ENCODE data around the gene CLTB. TPM values are rescaled to one million over a fixed set of nuclear protein-coding genes. Genes with fewer than 3 reads are reported as not detected.

Gene CLTB
- total RNA-seq, 4 donors from 2014 or later = 183 to 233 (median 197) TPM

DNA sequence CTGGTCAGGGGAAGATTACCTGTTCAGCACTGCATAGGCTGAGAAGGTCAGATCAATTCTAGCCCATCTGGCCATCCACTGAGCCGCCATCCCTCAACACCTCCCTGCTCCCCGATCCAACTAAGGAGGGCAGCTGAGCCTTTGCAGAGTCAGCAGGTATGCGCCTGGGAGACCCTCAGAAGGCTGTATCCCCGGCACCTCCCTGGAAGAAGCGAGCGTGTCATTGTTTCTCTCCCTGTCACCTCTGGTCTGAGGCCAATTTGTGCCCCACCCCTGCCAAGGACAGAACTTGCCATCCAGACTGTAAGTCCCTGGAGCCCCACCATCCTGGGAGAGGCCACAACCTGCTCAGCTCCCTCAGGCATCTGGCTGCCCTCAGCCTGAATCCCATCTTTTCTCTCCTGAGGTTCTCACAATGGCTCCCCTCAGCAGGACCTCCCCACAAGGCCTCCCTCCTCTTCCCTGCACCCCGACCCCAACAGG is 2.6 kb downstream of the CLTB start:
- peak overlapping the region in 3 of 4 donors; percentile 19 to 97 (median 95) for H3K27ac ChIP-seq
- TF ChIP-seq CTCF (IDR thresholded peaks at IDR 0.05) (no peak), POLR2A (IDR thresholded peaks at IDR 0.05) (no peak), EP300 (IDR thresholded peaks at IDR 0.05) (no peak)
- DNase-seq (ENCODE audit: low spot score in 2 of 2) = no peak
- WGBS, 2 donors = 82 to 85% methylated on average over 6 to 7 of the region's 7 CpGs
- H3K27me3 ChIP-seq = no peaks in the 10 kb centered on the region
- H3K9me3 ChIP-seq = no peaks in the 10 kb centered on the region
- peaks cover 0 to 72% (median 27%) of the 10 kb centered on the region in 4 donors for H3K4me1 ChIP-seq
- peaks cover 0 to 18% (median 0%) of the 10 kb centered on the region in 3 donors for H3K36me3 ChIP-seq
- H3K4me3 ChIP-seq = peak overlapping the region in 1 of 4 donors; percentile 80

DNA sequence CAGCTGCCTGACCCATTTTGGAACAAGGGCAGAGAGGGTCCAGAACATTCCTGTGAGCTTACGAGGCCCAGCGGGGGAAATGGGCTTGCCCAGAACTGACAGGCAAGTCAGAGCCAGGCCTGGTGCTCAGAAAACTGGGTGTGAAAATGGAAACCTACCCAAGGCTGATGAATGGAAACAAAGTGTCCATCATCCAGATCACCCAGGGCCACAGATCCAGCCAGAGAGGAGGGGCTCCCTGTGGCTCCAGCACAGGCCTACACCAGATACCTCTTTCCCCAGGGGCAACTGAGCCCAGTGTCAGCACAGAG is 3.1 kb downstream of the CLTB start:
- H3K4me1 ChIP-seq = peaks cover 0 to 76% (median 27%) of the 10 kb centered on the region in 4 donors
- peak overlapping the region in 3 of 4 donors; percentile 19 to 97 (median 95) for H3K27ac ChIP-seq
- peaks cover 0 to 22% (median 0%) of the 10 kb centered on the region in 3 donors for H3K36me3 ChIP-seq
- TF ChIP-seq POLR2A (IDR thresholded peaks at IDR 0.05) (no peak), EP300 (IDR thresholded peaks at IDR 0.05) (no peak)
- 30 to 53% methylated on average over 2 of the region's 2 CpGs for WGBS, 2 donors
- no peak for DNase-seq (ENCODE audit: low spot score in 2 of 2)
- no peaks in the 10 kb centered on the region for H3K27me3 ChIP-seq
- H3K9me3 ChIP-seq = no peaks in the 10 kb centered on the region
- H3K4me3 ChIP-seq = peak overlapping the region in 1 of 4 donors; percentile 80

DNA sequence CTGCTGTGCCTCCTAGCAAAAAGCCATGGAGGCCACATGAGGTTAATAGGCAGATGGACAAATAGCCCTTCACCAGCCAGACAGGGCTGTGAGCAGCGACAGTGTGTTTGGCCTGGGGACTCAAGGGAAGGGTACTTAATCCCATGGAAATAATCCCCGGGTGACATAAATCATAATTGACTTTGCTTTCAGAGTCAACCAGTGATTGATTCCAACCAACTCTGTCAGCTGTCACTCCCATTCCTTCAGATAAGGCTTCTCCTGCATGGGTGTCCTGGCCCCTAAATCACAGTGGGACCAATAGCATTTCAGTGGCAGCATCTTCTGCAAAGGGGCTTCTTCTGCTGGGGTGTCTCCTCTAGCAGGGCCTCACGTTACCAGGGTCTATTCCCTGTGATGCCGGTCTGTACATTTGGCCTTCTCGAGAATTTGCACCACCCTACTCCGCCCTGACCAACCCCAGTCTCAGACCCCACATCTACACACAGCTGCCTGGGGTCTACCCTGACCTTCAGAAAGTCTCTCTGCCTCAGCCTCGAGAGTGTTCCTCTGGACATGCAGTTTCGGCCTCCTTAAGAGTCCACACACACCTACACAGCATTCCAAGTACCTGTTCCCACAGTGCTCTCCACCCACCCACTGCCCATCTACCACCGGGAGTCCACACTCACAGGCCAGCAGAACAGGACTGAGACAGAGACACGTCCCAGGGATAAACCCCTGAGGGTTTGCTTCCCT is 3.7 kb downstream of the CLTB start:
- no peak for DNase-seq (ENCODE audit: low spot score in 2 of 2)
- Histone ChIP-seq H3K36me3 (peaks cover 0 to 28% (median 0%) of the 10 kb centered on the region in 3 donors), H3K4me3 (peak overlapping the region in 1 of 4 donors; percentile 80), H3K4me1 (peaks cover 0 to 82% (median 30%) of the 10 kb centered on the region in 4 donors), H3K27me3 (no peaks in the 10 kb centered on the region), H3K9me3 (no peaks in the 10 kb centered on the region), H3K27ac (peak overlapping the region in 3 of 4 donors; percentile 19 to 97 (median 95))
- TF ChIP-seq EP300 (IDR thresholded peaks at IDR 0.05) (no peak), POLR2A (IDR thresholded peaks at IDR 0.05) (no peak), CTCF (IDR thresholded peaks at IDR 0.05) (no peak)
- WGBS, 2 donors = 59 to 61% methylated on average over 10 of the region's 10 CpGs

DNA sequence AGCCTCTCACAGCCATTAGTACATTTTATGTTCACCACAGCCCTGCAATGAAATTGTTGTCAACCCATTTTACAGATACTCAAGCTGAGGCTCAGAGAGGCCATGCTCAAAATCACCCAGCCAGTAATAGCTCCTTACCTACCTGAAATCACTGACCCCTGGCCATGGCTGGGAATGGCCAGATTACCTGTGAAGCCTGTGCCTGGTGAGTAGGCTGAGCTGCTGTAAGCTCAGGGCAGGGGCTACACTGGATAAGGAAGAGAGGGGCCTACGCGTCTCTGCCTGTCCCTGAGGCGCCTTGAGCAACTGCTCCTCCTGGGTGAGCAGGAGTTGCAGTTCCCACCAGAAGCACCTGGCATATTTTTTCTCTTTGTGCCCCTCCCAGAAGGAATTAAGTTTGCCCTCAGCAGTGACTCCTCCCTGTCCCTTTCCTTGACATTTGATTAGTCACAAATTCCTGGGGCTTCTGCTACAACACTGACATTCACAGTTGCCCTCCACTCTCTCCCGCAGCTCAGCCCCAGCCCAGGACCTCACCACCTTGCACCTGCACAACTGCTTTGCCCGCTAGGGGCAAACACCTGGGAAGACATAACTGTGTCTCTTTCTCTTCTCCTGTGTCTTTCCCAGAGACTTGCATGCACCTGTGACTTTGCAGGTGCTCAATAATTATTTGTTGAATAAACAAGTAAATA is 5.7 kb downstream of the CLTB start:
- WGBS, 2 donors = 88 to 94% methylated on average over 3 to 5 of the region's 5 CpGs
- Histone ChIP-seq H3K9me3 (no peaks in the 10 kb centered on the region), H3K4me3 (no peak overlapping the region), H3K36me3 (peaks cover 0 to 48% (median 0%) of the 10 kb centered on the region in 3 donors), H3K27me3 (no peaks in the 10 kb centered on the region), H3K4me1 (peaks cover 0 to 93% (median 26%) of the 10 kb centered on the region in 4 donors), H3K27ac (peak overlapping the region in 1 of 4 donors; percentile 54)
- TF ChIP-seq POLR2A (IDR thresholded peaks at IDR 0.05) = no peak
- TF ChIP-seq EP300 (IDR thresholded peaks at IDR 0.05) = no peak
- no peak for TF ChIP-seq CTCF (IDR thresholded peaks at IDR 0.05)
- no peak for DNase-seq (ENCODE audit: low spot score in 2 of 2)

DNA sequence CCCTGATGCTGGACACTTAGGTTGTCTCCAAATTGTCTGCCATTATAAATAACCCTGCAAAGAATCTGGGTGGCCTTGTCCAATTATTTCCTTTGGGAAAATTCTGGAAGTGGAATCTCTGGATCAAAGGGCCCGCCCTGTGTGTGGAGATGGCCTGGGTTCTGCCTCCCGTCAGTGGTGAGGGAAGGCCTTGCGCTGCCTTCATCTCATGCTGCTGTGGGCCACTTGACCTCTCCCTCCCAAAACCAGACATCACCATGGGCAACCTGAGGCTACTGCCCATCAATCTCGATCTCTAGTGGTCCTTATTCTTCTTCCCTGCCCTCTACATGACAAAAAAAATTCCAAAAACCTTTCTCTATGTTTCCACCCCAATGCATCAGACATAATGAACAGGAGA is 6.6 kb downstream of the CLTB start:
- Histone ChIP-seq H3K4me1 (peaks cover 0 to 89% (median 18%) of the 10 kb centered on the region in 4 donors), H3K4me3 (no peak overlapping the region), H3K27me3 (no peaks in the 10 kb centered on the region), H3K27ac (peak overlapping the region in 1 of 4 donors; percentile 54), H3K36me3 (peaks cover 0 to 54% (median 0%) of the 10 kb centered on the region in 3 donors), H3K9me3 (no peaks in the 10 kb centered on the region)
- DNase-seq (ENCODE audit: low spot score in 2 of 2) = no peak
- TF ChIP-seq POLR2A (IDR thresholded peaks at IDR 0.05) (no peak), EP300 (IDR thresholded peaks at IDR 0.05) (no peak), CTCF (IDR thresholded peaks at IDR 0.05) (no peak)
- 82 to 90% methylated on average over 4 of the region's 4 CpGs for WGBS, 2 donors

All from tibial nerve (tissue), 4 donors.